CD14-positive monocyte (primary cell): ENCODE results near the gene CRYBG1. TPM values are rescaled to one million over a fixed set of nuclear protein-coding genes. Genes with fewer than 3 reads are reported as not detected.

ENCODE experiments used
- DNase-seq, 3 donors: peaks; one replicate each; pipeline ENCODE4 v3.0.0-alpha.2; 2011 to 2022
- H2AFZ ChIP-seq: 2 replicates; pipeline ENCODE4 v1.6.0; 2012; ENCODE audit warnings: mild to moderate bottlenecking, low read depth, low read length, inconsistent platforms; ENCODE audit not compliant: insufficient read depth, poor library complexity, severe bottlenecking
- H3K27ac ChIP-seq, 2 donors: 1 replicate in 1 of 2; 2 replicates in 1 of 2; pipeline ENCODE4 v1.5.1; 2012 to 2013; ENCODE audit warnings: low read length in 2 of 2, control low read depth in 1 of 2, inconsistent platforms in 1 of 2, low read depth in 1 of 2, mild to moderate bottlenecking in 1 of 2
- H3K27me3 ChIP-seq, 2 donors: one replicate each; pipeline versions ENCODE4 v1.6.0 to v1.6.1; 2011 to 2013; ENCODE audit warnings: low read length in 2 of 2; ENCODE audit not compliant: control insufficient read depth in 2 of 2, insufficient read depth in 2 of 2
- H3K36me3 ChIP-seq, 2 donors: replicated peaks in 1 of 2; 1 replicate in 1 of 2; 2 replicates in 1 of 2; pipeline versions ENCODE4 v1.5.1 to v1.6.1; 2012 to 2013; ENCODE audit warnings: low read length in 2 of 2, control low read depth in 1 of 2, inconsistent platforms in 1 of 2, mild to moderate bottlenecking in 1 of 2; ENCODE audit not compliant: insufficient read depth in 2 of 2, control insufficient read depth in 1 of 2
- H3K4me1 ChIP-seq, 2 donors: 1 replicate in 1 of 2; 2 replicates in 1 of 2; pipeline versions ENCODE4 v1.5.1 to v1.6.1; 2012 to 2013; ENCODE audit warnings: low read length in 2 of 2, control low read depth in 1 of 2, inconsistent platforms in 1 of 2, mild to moderate bottlenecking in 1 of 2, moderate library complexity in 1 of 2; ENCODE audit not compliant: insufficient read depth in 2 of 2, control insufficient read depth in 1 of 2
- H3K4me2 ChIP-seq: replicated peaks from 2 replicates; pipeline ENCODE3; 2012; ENCODE audit warnings: low read length, moderate library complexity, mild to moderate bottlenecking; ENCODE audit not compliant: poor library complexity, severe bottlenecking; ENCODE audit errors: extremely low read depth
- H3K4me3 ChIP-seq, 3 experiments: fragments of 200-600 bp in 1 of 3; sonication (generic) in 1 of 3; replicated peaks in 1 of 3; 1 replicate in 2 of 3; 2 replicates in 1 of 3; pipeline ENCODE4 v1.5.1; 2011 to 2013; ENCODE audit warnings: low read length in 3 of 3, mild to moderate bottlenecking in 3 of 3, control low read depth in 2 of 3, low read depth in 2 of 3, inconsistent platforms in 1 of 3, moderate library complexity in 1 of 3
- H3K79me2 ChIP-seq: 2 replicates; pipeline ENCODE4 v1.6.0; 2012; ENCODE audit warnings: mild to moderate bottlenecking, control low read depth, inconsistent platforms, low read length, moderate library complexity; ENCODE audit not compliant: insufficient read depth
- H3K9ac ChIP-seq: 2 replicates; pipeline ENCODE4 v1.6.0; 2017; ENCODE audit warnings: low read length, mild to moderate bottlenecking; ENCODE audit not compliant: insufficient read depth, poor library complexity, severe bottlenecking
- H3K9me3 ChIP-seq, 2 donors: replicated peaks in 1 of 2; 1 replicate in 1 of 2; 2 replicates in 1 of 2; pipeline versions ENCODE4 v1.5.1 to v1.6.1; 2012 to 2013; ENCODE audit warnings: low read length in 2 of 2, control low read depth in 1 of 2; ENCODE audit not compliant: control insufficient read depth in 1 of 2, insufficient read depth in 1 of 2
- H4K20me1 ChIP-seq: 2 replicates; pipeline ENCODE4 v1.6.0; 2012; ENCODE audit warnings: mild to moderate bottlenecking, low read length, control low read depth, moderate library complexity; ENCODE audit not compliant: insufficient read depth
- H3K27ac Mint-ChIP-seq, 7 donors: one replicate each; pipeline ENCODE4 v1.8.0; 2020; ENCODE audit warnings: mild to moderate bottlenecking in 7 of 7, mixed read lengths in 7 of 7, moderate library complexity in 6 of 7, inconsistent platforms in 2 of 7
- H3K27me3 Mint-ChIP-seq, 3 donors: one replicate each; pipeline ENCODE4 v1.8.0; 2021 to 2022; ENCODE audit warnings: low read depth in 3 of 3, mild to moderate bottlenecking in 3 of 3, mixed read lengths in 3 of 3, moderate library complexity in 3 of 3, inconsistent platforms in 1 of 3
- H3K36me3 Mint-ChIP-seq, 2 donors: one replicate each; pipeline ENCODE4 v1.8.0; 2020; ENCODE audit warnings: mixed read lengths in 2 of 2, inconsistent platforms in 1 of 2, mild to moderate bottlenecking in 1 of 2
- H3K4me1 Mint-ChIP-seq: one replicate; pipeline ENCODE4 v1.8.0; 2020; ENCODE audit warnings: mild to moderate bottlenecking, mixed read lengths
- H3K4me3 Mint-ChIP-seq, 2 donors: one replicate each; pipeline ENCODE4 v1.8.0; 2020; ENCODE audit warnings: mild to moderate bottlenecking in 2 of 2, mixed read lengths in 2 of 2, moderate library complexity in 1 of 2
- H3K9me3 Mint-ChIP-seq, 7 donors: one replicate each; pipeline ENCODE4 v1.8.0; 2020 to 2022; ENCODE audit warnings: mixed read lengths in 7 of 7, mild to moderate bottlenecking in 6 of 7, moderate library complexity in 6 of 7, inconsistent platforms in 2 of 7
- CTCF ChIP-seq: fragments of 200-600 bp; IDR thresholded peaks from one replicate; pipeline ENCODE4 v1.8.0; 2022; ENCODE audit warnings: antibody characterized with exemption, mild to moderate bottlenecking
- WGBS: methylation state at CpG from one replicate; pipeline ENCODE4 v1.1.5; 2013; ENCODE audit warnings: missing lambda C conversion rate; ENCODE audit not compliant: insufficient coverage; 5-methylcytosine and 5-hydroxymethylcytosine counted together
- intact Hi-C, 2 donors: fragments of 100-400 bp; cut with micrococcal nuclease; formaldehyde crosslinking; loops; one replicate each; pipeline versions ENCODE4 v1.15.0 to v1.15.1; 2023
- polyA plus RNA-seq, 3 donors: library from polyadenylated mRNA; depleted of rRNA in 1 of 3; unstranded in 2 of 3; stranded (reverse) in 1 of 3; fragments of 300-500 nt in 2 of 3; fragments of >200 nt in 1 of 3; fragmentation: Illumina TruSeq in 2 of 3; gene quantifications; 1 replicate in 2 of 3; 2 replicates in 1 of 3; pipeline ENCODE4 v1.2.3, GENCODE V29; 2012 to 2021

CRYBG1 gene
- polyA plus RNA-seq, 3 donors: 7.9 to 11.9 (median 11.1) TPM

- H3K4me3 ChIP-seq: peak overlapping the region in 1 of 3 experiments; percentile 42
- 4% methylated on average over 4 of the region's 9 CpGs for WGBS
- no peaks in the 10 kb centered on the region for H3K27me3 ChIP-seq
- H3K79me2 ChIP-seq: no peaks in the 10 kb centered on the region
- Mint-ChIP-seq H3K4me3 (peak overlapping the region; percentile 70 to 88), H3K27me3 (peaks cover 4 to 11% (median 5%) of the 10 kb centered on the region in 3 donors), H3K36me3 (no peaks in the 10 kb centered on the region), H3K4me1 (peaks cover 7% of the 10 kb centered on the region), H3K27ac (peak overlapping the region in 2 of 7 donors; percentile 33 to 45), H3K9me3 (no peaks in the 10 kb centered on the region)
- H3K27ac ChIP-seq: no peak overlapping the region
- peak overlapping the region; percentile 70 for H2AFZ ChIP-seq
- DNase-seq: peak; percentile 35 to 68 (median 60)
- no peak overlapping the region for H3K9ac ChIP-seq
- H3K36me3 ChIP-seq: no peaks in the 10 kb centered on the region
- intact Hi-C loops: loop anchor here (5.0 to 10.0 kb wide), 3 partner anchors 85 to 638 kb away; no protein-coding TSS in a partner anchor
- H4K20me1 ChIP-seq: no peaks in the 10 kb centered on the region
- no peaks in the 10 kb centered on the region for H3K9me3 ChIP-seq
- peak overlapping the region; percentile 48 for H3K4me2 ChIP-seq
- peak; percentile 83 for TF ChIP-seq CTCF
- H3K4me1 ChIP-seq: no peaks in the 10 kb centered on the region
Measured at GRCh38 chr6:106339334-106340029, 21.0 kb upstream of the CRYBG1 start.

- DNase-seq: no peak
- no peaks in the 10 kb centered on the region for H3K9me3 ChIP-seq
- Mint-ChIP-seq H3K27ac (no peak overlapping the region), H3K4me3 (no peak overlapping the region), H3K27me3 (peaks cover 2 to 5% (median 5%) of the 10 kb centered on the region in 3 donors), H3K4me1 (no peaks in the 10 kb centered on the region), H3K36me3 (no peaks in the 10 kb centered on the region), H3K9me3 (peaks cover 0 to 3% (median 0%) of the 10 kb centered on the region in 7 donors)
- no peak overlapping the region for H2AFZ ChIP-seq
- intact Hi-C loops: no loop called here
- no peak overlapping the region for H3K27ac ChIP-seq
- no peaks in the 10 kb centered on the region for H3K27me3 ChIP-seq
- no peaks in the 10 kb centered on the region for H3K36me3 ChIP-seq
- no peak overlapping the region for H3K4me2 ChIP-seq
- H3K9ac ChIP-seq: no peak overlapping the region
- no peak overlapping the region for H3K4me3 ChIP-seq
- WGBS: no CpG with 5 or more reads among the region's 1 CpG
- no peaks in the 10 kb centered on the region for H3K79me2 ChIP-seq
- no peaks in the 10 kb centered on the region for H3K4me1 ChIP-seq
- H4K20me1 ChIP-seq: no peaks in the 10 kb centered on the region
- TF ChIP-seq CTCF: no peak
Measured at GRCh38 chr6:106347219-106347618, 13.3 kb upstream of the CRYBG1 start.
